ENCODE measurements around the gene ECT2.
"Not testable (repeated sequence)": the region's sequence is repeated elsewhere in the genome, so short reads cannot be mapped to it uniquely, and the experiment has no call there.

Gene ECT2

DNA sequence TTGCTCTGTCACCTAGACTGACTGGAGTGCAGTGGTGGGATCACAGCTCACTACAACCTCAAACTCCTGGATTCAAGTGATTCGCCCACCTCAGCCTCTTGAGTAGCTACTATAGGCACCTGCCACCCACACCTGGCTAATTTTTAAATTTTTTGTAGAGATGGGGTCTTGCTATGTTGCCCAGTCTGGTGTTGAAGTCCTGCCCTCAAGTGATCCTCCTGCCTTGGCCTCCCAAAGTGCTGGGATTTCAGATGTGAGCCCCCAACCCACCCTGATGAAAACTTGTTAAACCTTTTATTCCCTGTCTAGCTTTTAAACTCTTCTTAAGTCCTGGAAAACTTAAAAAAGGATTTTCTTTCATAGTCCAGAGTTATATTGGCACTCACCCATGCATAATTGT is 2.6 kb downstream of the ECT2 start:
- no peak for DNase-seq
- TF ChIP-seq GATA1 (IDR thresholded peaks at IDR 0.05; ENCODE audit: low read depth, low read length): no peak
- no peak for TF ChIP-seq POLR2A (IDR thresholded peaks at IDR 0.05; ENCODE audit: low read length)

DNA sequence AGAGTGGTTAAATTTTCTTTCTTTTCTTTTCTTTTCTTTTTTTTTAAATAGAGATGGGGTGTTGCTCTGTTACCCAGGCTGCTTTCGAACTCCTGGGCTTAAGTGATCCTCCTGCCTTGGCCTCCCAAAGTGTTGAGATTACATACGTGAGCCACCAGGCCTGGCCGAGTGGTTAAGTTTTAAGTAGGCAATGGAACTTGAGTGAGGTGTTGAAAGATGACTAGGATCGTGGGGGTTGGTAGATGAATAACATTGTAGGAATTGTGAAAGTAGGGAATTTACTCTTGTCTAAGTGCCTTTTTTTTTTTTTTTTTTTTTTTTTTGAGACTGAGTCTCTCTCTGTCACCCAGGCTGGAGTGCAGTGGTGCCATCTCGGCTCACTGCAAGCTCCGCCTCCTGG is 9.9 kb downstream of the ECT2 start:
- not testable (repeated sequence) for DNase-seq

DNA sequence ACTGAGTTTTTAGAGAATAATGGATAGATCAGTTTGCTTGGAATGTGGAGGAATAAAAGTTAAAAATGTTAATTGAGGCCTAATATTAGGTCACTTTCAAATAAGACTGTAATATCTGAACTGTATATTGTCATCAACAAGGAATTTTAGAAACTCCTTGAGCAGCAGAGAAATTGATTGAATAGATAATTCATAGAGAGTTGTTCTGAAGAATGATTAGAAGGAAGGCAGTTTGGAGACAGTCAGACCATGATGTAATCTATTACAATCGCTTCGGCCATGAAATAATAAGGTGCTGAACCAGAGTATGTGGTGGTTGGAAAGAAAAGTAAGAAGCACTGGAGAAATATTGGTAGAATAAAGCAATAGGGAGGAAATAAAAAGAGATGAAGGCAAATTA is 15.7 kb downstream of the ECT2 start:
- TF ChIP-seq GATA1 (IDR thresholded peaks at IDR 0.05; ENCODE audit: low read depth, low read length) (no peak), POLR2A (IDR thresholded peaks at IDR 0.05; ENCODE audit: low read length) (no peak)
- DNase-seq: no peak

DNA sequence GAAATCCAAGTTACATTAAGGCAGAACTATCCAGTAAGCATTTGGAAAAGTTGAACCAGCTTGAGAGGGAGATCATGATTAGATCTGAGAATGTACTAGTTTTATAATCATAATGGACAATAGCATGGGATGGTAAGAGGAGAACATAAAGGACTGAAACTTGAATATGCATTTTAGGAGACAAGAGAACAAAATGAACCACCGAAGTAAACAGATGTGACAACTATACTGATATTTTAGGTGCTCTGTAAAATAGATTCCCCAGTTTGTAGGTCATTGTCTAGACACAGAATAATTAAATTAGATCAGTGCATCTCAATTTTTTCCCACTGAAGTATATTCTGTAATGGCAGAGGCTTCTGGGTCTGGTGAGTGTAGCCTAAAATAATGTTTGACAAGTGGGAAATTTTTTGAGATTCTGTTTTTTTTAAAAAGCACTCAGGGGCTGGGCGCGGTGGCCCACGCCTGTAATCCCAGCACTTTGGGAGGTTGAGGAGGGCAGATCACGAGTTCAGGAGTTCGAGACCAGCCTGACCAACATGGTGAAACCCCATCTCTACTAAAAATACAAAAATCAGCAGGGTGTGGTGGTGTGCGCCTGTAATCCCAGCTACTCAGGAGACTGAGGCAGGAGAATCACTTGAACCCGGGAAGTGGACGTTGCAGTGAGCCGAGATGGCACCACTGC is 16.3 kb downstream of the ECT2 start:
- no peak for DNase-seq
- TF ChIP-seq POLR2A (IDR thresholded peaks at IDR 0.05; ENCODE audit: low read length) (no peak), GATA1 (IDR thresholded peaks at IDR 0.05; ENCODE audit: low read depth, low read length) (no peak)

DNA sequence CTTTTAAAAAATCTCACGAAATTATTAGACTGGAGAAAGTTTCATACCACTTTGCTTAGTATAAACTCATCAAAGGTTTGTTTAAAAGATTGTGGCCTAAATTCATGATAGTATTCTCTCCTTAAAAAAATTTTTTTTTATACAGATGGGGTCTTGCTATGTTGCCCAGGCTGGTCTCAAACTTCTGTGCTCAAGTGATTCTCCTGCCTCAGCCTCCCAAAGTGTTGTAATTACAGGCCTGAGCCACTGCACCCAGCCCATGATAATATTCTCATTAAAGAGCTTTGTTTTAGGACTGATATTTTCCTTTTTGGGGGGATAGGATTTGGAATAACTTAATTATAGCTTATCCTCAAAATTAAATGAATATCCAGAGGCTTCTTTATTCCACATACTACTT is 19.9 kb downstream of the ECT2 start:
- TF ChIP-seq POLR2A (IDR thresholded peaks at IDR 0.05; ENCODE audit: low read length): no peak
- no peak for TF ChIP-seq GATA1 (IDR thresholded peaks at IDR 0.05; ENCODE audit: low read depth, low read length)
- DNase-seq: no peak

DNA sequence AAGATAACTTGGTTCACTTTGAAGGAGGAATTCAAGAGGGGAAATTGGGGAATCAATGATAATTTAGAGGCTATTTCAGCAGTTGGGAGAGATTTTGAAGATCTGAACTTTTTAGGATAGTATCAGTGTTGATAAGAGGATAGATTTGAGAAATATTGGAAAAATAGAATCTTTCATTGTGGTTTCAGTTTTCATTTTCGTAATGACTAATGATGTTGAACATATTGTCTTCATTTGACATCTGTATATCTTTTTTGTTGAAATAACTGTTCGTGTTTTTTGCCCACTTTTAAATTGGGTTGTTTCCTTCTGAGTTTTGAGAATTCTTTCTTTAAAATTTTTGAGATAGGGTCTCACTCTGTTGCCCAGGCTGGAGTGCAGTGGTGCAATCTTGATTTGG is 21.1 kb downstream of the ECT2 start:
- TF ChIP-seq POLR2A (IDR thresholded peaks at IDR 0.05; ENCODE audit: low read length) (no peak), GATA1 (IDR thresholded peaks at IDR 0.05; ENCODE audit: low read depth, low read length) (no peak)
- DNase-seq: no peak

DNA sequence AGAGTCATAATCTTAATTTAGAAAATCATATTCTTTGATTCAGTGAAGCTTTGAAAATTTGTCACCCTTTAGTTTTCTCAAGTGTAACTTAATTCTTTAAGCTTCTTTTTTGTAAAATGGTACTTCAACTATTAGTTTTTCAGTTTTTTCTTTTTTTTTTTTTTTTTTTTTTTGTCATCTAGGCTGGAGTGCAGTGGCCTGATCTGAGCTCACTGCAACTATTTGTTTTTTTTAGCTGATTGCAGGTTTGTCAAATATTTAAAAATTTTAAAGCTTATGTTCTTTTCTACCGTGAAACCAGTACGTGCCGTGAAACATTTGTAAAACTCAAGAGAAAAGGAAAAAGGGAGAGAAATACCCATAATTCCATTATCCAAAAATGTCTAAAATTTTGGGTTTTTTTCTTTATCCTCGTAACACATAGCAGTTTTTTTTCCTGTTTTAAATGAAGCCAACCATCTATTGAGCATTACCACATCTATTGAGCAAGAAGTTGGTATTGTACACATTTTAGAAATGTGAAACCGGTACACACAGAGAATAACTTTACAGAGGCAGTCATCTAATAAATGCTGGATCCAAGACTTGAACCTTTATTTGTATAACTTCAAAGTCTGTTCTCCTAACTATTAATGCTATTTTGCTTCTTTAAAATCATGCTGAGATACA is 25.7 kb downstream of the ECT2 start:
- DNase-seq: no peak
- no peak for TF ChIP-seq GATA1 (IDR thresholded peaks at IDR 0.05; ENCODE audit: low read depth, low read length)

DNA sequence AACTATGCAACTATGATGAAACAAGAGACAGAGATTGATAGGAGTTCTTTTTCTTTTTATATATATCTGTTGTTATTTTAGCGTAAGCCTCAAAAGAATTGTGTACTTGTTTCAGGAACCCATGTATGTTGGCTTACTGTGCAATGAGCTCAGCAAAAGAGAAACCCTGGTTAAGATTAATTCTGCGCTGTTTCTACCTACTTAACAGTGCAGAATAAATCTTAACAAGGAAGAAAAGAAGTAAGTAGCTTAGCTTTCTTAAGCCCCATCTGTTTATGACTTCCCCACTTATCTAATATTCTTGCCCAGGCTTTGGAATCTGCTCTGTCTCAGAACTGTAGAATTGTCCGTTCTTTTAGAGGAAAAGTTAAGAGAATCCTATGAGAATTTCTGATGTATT is 27.4 kb downstream of the ECT2 start:
- DNase-seq: no peak
- TF ChIP-seq GATA1 (IDR thresholded peaks at IDR 0.05; ENCODE audit: low read depth, low read length): no peak
- no peak for TF ChIP-seq POLR2A (IDR thresholded peaks at IDR 0.05; ENCODE audit: low read length)

DNA sequence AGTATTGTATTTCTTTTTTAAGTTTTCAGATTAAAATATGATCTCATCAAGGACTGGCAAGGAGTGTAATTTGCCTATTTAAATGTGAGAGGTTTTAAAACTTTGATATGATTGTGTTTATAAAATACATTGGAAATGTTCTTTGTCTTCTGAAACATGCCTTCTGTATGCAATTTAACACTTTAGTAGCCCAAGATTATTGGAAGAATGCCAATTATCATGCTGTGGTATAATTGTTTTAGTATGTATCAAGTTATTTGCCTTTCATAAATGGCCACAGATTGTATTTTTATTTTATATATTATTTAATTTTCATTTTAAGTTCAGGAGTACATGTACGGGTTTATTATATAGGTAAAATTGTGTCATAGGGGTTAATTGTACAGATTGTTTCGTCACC is 31.7 kb downstream of the ECT2 start:
- no peak for DNase-seq
- TF ChIP-seq POLR2A (IDR thresholded peaks at IDR 0.05; ENCODE audit: low read length) (no peak), GATA1 (IDR thresholded peaks at IDR 0.05; ENCODE audit: low read depth, low read length) (no peak)

DNA sequence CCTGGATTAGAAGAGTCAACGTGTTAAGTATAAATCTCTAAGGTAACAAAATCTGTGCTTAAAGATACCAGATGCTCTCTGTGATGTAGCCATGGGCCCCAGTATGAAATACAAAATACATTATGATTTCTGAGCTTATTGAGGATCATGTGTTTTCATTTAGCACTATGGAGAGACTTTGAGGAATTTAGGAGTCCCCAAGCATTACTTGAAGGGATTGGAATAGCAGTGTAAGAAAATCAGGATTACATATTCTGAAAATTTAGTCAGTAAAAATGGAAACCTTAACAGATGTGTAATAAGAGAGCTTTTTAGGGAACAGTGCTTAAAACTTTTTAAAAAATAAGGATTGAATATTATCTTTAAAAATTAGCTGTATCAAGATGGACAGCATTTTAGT is 35.5 kb downstream of the ECT2 start:
- no peak for DNase-seq
- TF ChIP-seq GATA1 (IDR thresholded peaks at IDR 0.05; ENCODE audit: low read depth, low read length) (no peak), POLR2A (IDR thresholded peaks at IDR 0.05; ENCODE audit: low read length) (no peak)

DNA sequence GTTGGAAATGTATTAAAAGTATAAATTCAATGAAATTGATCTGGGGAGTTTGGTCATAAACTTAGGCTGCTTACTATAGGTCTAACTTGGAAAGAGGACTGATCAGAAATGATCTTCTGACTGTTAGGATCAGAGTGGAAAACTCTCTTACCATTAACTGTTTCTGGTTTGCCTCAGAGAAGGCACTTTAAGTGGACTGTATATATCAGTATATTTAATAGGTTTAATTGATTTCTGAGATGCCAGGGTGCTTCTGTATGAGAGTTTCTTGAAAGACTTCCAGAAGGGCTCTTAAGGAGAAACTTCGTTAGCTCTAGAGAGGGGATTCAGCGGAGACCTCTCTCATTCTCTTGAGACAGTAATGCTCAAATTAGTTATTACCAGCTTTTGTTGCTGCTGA is 36.5 kb downstream of the ECT2 start:
- TF ChIP-seq POLR2A (IDR thresholded peaks at IDR 0.05; ENCODE audit: low read length) (no peak), GATA1 (IDR thresholded peaks at IDR 0.05; ENCODE audit: low read depth, low read length) (no peak)
- DNase-seq: no peak

DNA sequence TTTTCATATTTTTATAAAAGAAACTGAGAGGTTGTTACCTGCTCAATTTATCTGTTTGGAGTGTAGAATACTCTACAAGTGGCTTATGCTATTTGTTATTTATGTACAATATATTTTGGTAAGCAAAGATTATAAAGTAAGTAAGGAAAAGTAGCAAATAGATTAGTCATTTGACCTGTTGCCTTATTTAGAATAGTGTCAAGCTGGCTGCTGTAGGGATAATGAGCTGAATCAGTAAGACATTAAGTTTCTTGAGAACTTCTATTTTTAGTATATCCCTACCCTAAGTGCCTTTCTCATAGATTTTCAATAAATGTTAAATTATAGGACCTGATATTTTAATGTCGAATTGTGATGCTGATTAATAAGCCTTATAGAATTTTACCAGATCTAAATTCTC is 37.2 kb downstream of the ECT2 start:
- no peak for TF ChIP-seq POLR2A (IDR thresholded peaks at IDR 0.05; ENCODE audit: low read length)
- no peak for TF ChIP-seq GATA1 (IDR thresholded peaks at IDR 0.05; ENCODE audit: low read depth, low read length)
- DNase-seq: no peak

DNA sequence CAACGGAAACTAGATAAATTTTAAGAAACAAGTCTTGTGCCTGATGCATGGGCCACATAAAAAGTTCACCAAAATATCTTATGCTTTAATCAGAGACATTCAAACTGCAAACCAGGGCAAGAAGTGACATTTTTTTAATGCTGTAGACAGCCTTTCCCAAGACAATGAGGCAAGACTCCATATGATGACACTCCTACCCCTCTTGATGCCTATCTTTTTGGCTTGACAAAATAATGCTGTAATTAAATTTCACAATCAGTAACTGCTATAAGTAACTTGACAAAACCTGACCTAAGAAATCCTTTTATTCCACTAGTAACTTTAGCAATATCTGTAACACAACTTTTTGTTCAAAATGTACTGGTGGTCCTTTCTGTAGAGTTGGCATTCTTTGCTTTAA is 48.7 kb downstream of the ECT2 start:
- TF ChIP-seq POLR2A (IDR thresholded peaks at IDR 0.05; ENCODE audit: low read length) (no peak), GATA1 (IDR thresholded peaks at IDR 0.05; ENCODE audit: low read depth, low read length) (no peak)
- DNase-seq: peak in 1 of 2 experiments; percentile 13

DNA sequence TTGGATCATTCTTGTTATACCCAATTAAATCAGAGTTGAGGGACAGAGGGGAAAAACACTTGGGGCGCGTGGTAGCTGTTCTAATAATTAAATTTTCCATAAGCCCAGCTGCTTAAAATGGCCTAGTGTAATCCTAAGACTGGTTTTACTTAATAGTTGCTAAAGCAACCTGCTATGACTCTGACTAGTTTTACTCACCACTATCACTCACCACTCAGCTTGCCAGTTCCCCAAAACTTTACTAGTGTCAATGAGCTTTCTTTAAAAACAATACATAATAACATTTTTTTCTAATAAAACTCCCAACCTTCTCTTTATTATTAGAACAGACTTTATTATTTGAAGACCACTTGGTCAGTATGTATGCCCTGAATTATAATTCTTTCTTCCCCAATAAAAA is 49.6 kb downstream of the ECT2 start:
- TF ChIP-seq GATA1 (IDR thresholded peaks at IDR 0.05; ENCODE audit: low read depth, low read length) (no peak), POLR2A (IDR thresholded peaks at IDR 0.05; ENCODE audit: low read length) (no peak)
- no peak for DNase-seq

DNA sequence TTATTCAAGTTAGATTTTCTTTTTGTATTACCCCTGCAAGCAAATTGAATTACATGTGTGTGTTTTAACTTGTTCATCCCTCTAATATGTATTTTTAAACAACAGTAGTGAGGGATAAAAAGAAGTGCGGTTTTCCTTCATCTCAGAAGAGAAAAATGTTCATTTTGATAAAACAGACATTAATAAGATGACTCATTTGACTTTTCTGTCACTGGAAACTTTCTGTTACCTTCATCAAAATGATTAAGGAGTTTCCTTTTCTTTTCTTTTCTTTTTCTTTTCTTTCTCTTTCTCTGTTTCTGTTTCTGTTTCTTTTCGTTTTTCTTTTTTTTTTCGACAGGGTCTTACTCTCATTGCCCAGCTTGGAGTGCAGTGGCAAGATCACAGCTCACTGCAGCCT is 53.0 kb downstream of the ECT2 start:
- TF ChIP-seq POLR2A (IDR thresholded peaks at IDR 0.05; ENCODE audit: low read length) (no peak), GATA1 (IDR thresholded peaks at IDR 0.05; ENCODE audit: low read depth, low read length) (no peak)

More for the DNA sequence above, 53.0 kb downstream of the ECT2 start:
- no peak for DNase-seq
